RWPE1 (cell line): ENCODE data around the gene IMPA2.
"Not testable (repeated sequence)": the region's sequence is repeated elsewhere in the genome, so short reads cannot be mapped to it uniquely, and the experiment has no call there.

Source experiments
- CTCF ChIA-PET: fragments of 350-600 bp; sonication (Branson Sonifier 250); formaldehyde crosslinking; extraction: SDS; loops from one replicate; lab custom pipeline; 2021; lab: Yijun Ruan, JAX
- POLR2A ChIA-PET: fragments of 400-600 bp; formaldehyde crosslinking; extraction: SDS; loops from one replicate; lab custom pipeline; 2020; ENCODE audit warnings: antibody characterized with exemption; ENCODE audit not compliant: low non-redundant PET; lab: Yijun Ruan, JAX
- DNase-seq: peaks from one replicate; pipeline ENCODE4 v3.0.0; 2012; ENCODE audit warnings: low spot score
- H3K27ac ChIP-seq: fragments of 450-650 bp; 2 replicates; pipeline ENCODE4 v1.5.1; 2017
- CTCF ChIP-seq: fragments of 450-650 bp; conservative IDR thresholded peaks from 2 replicates; pipeline ENCODE4 v1.5.1; 2017; ENCODE audit warnings: low read depth, mild to moderate bottlenecking

Gene IMPA2

GRCh38 chr18:11960743-11961380 lies 20.4 kb upstream of the IMPA2 start:
- DNase-seq, result no peak
- no peak for TF ChIP-seq CTCF
- CTCF ChIA-PET, result interaction anchor here (0.6 kb wide), 1 partner anchor 29 kb away, joined by 3 read pairs; no protein-coding TSS in a partner anchor
- POLR2A ChIA-PET, result no interaction called here
- peak overlapping the region; percentile 3; the same call in 1 of the 2 replicates for H3K27ac ChIP-seq

- ChIA-PET CTCF (no interaction called here), POLR2A (interaction anchor here (0.6 to 0.9 kb wide), 2 partner anchors 18 to 43 kb away, joined by 3 read pairs; no protein-coding TSS in a partner anchor)
- 0 out of 2 replicates have a peak overlapping the region, but pooled peaks have one; percentile 71 for H3K27ac ChIP-seq
- DNase-seq, result no peak
- no peak for TF ChIP-seq CTCF
Measured at GRCh38 chr18:11962597-11962996, 18.7 kb upstream of the IMPA2 start.

- H3K27ac ChIP-seq, result peak overlapping the region; percentile 59
- POLR2A ChIA-PET, result no interaction called here
- DNase-seq, result no peak
- no peak for TF ChIP-seq CTCF
- CTCF ChIA-PET, result interaction anchor here (0.8 kb wide), 1 partner anchor 105 kb away, joined by 3 read pairs; no protein-coding TSS in a partner anchor
Measured at GRCh38 chr18:11963991-11964484, 17.3 kb upstream of the IMPA2 start.

- ChIA-PET CTCF (interaction anchor here (1.0 kb wide), 1 partner anchor 32 kb away, joined by 3 read pairs; no protein-coding TSS in a partner anchor), POLR2A (no interaction called here)
- H3K27ac ChIP-seq, result no peak overlapping the region
- no peak for TF ChIP-seq CTCF
- DNase-seq, result no peak
Measured at GRCh38 chr18:11969904-11970835, 11.1 kb upstream of the IMPA2 start.

GRCh38 chr18:11970836-11971226 lies 10.5 kb upstream of the IMPA2 start:
- DNase-seq, H3K27ac ChIP-seq, POLR2A ChIA-PET, CTCF ChIA-PET: not testable (repeated sequence)

- ChIA-PET CTCF (interaction anchor here (0.6 to 0.8 kb wide), 2 partner anchors 38 to 111 kb away, joined by 3 read pairs; no protein-coding TSS in a partner anchor), POLR2A (no interaction called here)
- no peak for DNase-seq
- TF ChIP-seq CTCF, result no peak
- no peak overlapping the region for H3K27ac ChIP-seq
Measured at GRCh38 chr18:11972371-11973174, 8.7 kb upstream of the IMPA2 start.
